Central memory CD8-positive, alpha-beta T cell (primary cell): ENCODE results near the gene NELL1.

Source experiments
- ATAC-seq: fragments of 150-1000 bp; cut with Tn5 transposase; replicated peaks from 2 replicates; pipeline ENCODE4 v1.10.0; 2022; ENCODE audit warnings: mild to moderate bottlenecking, moderate FRiP score, moderate number of reproducible peaks; ENCODE audit not compliant: poor library complexity, severe bottlenecking; ENCODE audit errors: extremely low read depth
- DNase-seq, 2 donors: peaks; one replicate each; pipeline ENCODE4 v3.0.0; 2021; ENCODE audit warnings: low spot score in 2 of 2
- H3K27ac Mint-ChIP-seq: one replicate; pipeline ENCODE4 v1.8.0; 2022; ENCODE audit warnings: low read depth, mild to moderate bottlenecking, moderate library complexity, mixed read lengths
- H3K27me3 Mint-ChIP-seq: one replicate; pipeline ENCODE4 v1.8.0; 2022; ENCODE audit warnings: mixed read lengths
- H3K36me3 Mint-ChIP-seq: one replicate; pipeline ENCODE4 v1.8.0; 2022; ENCODE audit warnings: mild to moderate bottlenecking, moderate library complexity, mixed read lengths; ENCODE audit not compliant: insufficient read depth
- H3K4me1 Mint-ChIP-seq: one replicate; pipeline ENCODE4 v1.8.0; 2022; ENCODE audit warnings: mixed read lengths
- H3K4me3 Mint-ChIP-seq: one replicate; pipeline ENCODE4 v1.8.0; 2022; ENCODE audit warnings: mild to moderate bottlenecking, moderate library complexity, mixed read lengths
- H3K9me3 Mint-ChIP-seq: one replicate; pipeline ENCODE4 v1.8.0; 2022; ENCODE audit warnings: mixed read lengths

Gene NELL1

DNA sequence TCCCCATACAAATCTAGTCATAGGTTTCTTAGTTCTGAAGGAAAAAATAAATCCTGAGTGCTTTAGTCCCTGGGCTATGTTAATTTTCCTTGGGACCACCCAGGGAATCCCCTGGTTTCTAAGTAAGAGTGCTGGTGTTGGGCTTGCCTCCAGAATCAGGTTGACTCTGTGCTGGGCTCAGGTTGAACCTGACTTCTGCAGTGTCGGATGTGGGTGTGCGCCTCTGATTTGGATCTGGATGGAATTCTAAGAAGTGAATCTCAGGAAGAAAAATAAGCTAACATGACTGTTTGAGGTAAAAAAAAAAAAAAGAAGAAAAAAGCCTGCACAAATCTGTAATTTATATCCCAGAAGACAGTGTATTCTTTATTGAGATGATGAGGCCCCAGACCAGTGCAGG lies 29.0 kb upstream of the NELL1 start:
- DNase-seq, result no peak
- H3K27me3 Mint-ChIP-seq, result peaks cover 32% of the 10 kb centered on the region
- H3K27ac Mint-ChIP-seq, result no peak overlapping the region
- H3K9me3 Mint-ChIP-seq, result no peaks in the 10 kb centered on the region
- H3K4me1 Mint-ChIP-seq, result no peaks in the 10 kb centered on the region
- no peak for ATAC-seq
- H3K36me3 Mint-ChIP-seq, result no peaks in the 10 kb centered on the region
- H3K4me3 Mint-ChIP-seq, result no peak overlapping the region

DNA sequence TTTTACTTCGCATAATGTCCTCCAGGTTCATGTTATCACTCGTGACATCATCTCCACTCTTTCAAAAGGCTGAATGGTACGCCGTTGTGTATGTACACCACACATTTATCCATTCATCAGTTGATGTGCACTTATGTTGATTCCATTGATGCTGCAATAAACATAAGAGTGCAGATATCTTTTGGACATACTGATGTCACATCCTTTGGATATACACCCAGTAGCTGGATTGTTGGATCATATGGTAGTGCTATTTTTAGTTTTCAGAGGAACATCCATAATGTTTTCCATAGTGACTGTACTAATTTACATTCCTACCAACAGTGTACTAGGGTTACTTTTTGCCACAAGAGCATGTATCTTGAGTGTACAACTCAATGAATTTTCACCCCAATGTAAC lies 25.0 kb upstream of the NELL1 start:
- DNase-seq (no peak), ATAC-seq (no peak)
- Mint-ChIP-seq H3K27ac (no peak overlapping the region), H3K36me3 (no peaks in the 10 kb centered on the region), H3K27me3 (peaks cover 17% of the 10 kb centered on the region), H3K4me1 (no peaks in the 10 kb centered on the region), H3K4me3 (no peak overlapping the region), H3K9me3 (no peaks in the 10 kb centered on the region)

DNA sequence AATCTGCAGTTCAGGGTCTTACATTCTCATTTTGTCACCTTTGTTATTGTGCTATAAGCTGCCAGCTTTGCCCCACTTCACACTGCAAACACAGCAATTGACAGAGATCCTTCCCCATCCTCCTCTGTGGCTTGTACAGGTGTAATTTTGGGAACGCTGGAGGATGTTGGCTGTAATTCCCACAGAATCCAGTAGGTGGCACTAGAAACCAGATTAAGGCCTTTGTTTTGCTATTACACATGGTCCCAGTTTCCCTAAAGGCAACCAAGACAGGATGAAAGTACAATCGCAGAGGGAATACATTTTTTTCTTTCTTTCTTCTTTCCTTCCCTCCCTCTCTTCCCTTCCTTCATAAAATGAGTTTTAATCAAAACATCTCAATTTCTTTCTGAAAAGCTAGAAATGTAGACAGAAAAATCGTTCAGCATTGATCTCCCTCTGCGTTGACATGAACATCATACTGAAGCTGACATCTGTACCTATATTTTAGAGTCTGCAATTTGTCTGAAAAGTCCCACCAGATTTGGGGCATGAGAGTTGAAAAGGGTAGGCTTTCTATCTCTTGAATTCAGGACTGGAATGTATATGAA lies 21.3 kb upstream of the NELL1 start:
- Mint-ChIP-seq H3K9me3 (no peaks in the 10 kb centered on the region), H3K4me3 (no peak overlapping the region), H3K27ac (no peak overlapping the region), H3K4me1 (no peaks in the 10 kb centered on the region), H3K36me3 (no peaks in the 10 kb centered on the region), H3K27me3 (peaks cover 8% of the 10 kb centered on the region)
- DNase-seq (no peak), ATAC-seq (no peak)

DNA sequence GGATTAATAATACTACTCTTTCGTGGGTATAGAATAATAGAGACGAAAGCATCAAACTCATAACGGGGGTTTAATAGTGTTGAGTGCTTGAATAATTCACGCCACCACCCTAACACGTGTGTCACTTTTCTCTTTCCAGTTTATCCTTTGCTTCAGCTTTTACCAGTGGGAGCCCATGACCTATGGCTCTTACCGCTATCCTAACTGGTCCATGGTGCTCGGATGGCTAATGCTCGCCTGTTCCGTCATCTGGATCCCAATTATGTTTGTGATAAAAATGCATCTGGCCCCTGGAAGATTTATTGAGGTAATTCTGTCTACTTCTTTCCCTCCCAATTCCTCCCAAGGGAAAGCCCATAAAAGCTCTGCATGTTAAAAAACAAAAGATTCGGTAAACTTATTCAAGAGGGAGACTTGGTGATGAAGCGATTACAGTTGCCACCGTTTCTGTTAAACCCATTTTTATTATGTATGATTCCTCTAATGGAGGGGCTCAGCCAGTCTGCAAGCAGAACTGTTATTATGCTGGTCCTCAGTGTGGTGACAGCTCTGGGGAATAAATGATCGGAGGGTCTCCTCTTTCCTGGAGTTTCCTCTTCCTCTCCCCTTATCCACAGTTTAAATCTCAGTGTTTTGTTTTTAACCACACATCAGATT lies 17.1 kb upstream of the NELL1 start:
- Mint-ChIP-seq H3K4me3 (no peak overlapping the region), H3K4me1 (no peaks in the 10 kb centered on the region), H3K27ac (no peak overlapping the region), H3K27me3 (peaks cover 14% of the 10 kb centered on the region), H3K9me3 (no peaks in the 10 kb centered on the region), H3K36me3 (no peaks in the 10 kb centered on the region)
- ATAC-seq, result no peak
- no peak for DNase-seq

DNA sequence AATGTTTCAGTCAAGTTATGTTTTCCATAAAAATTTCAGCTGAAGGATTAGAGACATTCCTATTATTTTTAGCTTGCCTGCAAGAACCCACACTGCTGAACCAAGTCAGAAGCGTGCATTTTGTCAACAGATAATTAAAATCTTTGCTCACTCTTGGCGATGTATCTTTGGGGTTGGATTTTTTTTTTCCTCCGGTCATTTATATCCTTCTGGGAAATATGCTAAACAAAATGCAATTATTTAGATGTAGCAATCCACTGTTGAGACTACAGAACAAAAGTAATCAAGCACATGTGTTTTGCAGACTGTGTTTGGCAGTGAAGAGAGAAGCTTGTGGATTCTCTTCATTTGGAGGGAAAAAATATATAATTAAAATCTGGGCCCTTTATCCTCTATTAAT lies 15.3 kb upstream of the NELL1 start:
- DNase-seq (no peak), ATAC-seq (no peak)
- H3K27ac Mint-ChIP-seq, result no peak overlapping the region
- H3K4me1 Mint-ChIP-seq, result no peaks in the 10 kb centered on the region
- no peaks in the 10 kb centered on the region for H3K9me3 Mint-ChIP-seq
- no peaks in the 10 kb centered on the region for H3K36me3 Mint-ChIP-seq
- H3K27me3 Mint-ChIP-seq, result peaks cover 14% of the 10 kb centered on the region
- H3K4me3 Mint-ChIP-seq, result no peak overlapping the region

DNA sequence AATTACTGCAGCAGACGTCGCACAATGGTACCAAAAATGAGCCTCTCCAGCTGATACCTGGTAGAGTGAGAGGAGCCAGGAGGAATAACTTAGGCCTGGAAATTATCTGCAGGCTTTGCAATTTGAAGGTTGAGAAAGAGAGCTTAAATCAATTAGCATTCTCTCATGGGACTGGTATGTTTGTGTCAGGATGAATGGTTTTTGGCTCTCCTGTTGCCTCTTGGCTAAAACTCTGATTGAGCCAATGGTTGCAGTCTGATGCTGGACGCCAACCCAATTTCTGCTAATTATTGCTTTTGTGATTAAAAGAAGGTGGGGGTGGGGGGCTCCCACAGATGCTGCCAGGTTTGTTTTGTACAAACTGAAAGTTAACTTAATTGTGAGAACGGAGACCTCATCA lies 12.5 kb upstream of the NELL1 start:
- H3K4me1 Mint-ChIP-seq, result no peaks in the 10 kb centered on the region
- H3K4me3 Mint-ChIP-seq, result no peak overlapping the region
- no peak for DNase-seq
- H3K27ac Mint-ChIP-seq, result no peak overlapping the region
- no peaks in the 10 kb centered on the region for H3K9me3 Mint-ChIP-seq
- H3K36me3 Mint-ChIP-seq, result no peaks in the 10 kb centered on the region
- no peak for ATAC-seq
- peaks cover 14% of the 10 kb centered on the region for H3K27me3 Mint-ChIP-seq

DNA sequence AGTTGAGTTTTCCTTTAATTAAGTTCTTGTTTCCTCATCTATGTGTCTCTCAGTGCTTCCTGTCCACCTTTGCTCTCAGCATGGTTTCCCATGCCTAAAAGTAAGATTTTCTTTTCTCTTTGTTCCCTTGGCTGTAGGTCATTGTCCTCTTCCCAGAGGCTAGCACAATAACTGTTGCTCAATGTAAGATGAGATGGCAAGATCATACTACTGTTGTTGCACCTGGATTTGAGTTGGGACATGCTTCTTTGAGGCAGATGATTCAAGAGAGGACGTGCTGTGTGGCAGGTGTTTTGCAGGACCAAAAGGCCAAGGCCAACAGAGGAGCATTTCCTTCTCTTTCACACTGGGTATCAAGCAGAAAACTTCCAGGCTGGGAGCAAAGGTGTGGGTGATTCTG lies 11.3 kb upstream of the NELL1 start:
- Mint-ChIP-seq H3K36me3 (no peaks in the 10 kb centered on the region), H3K27ac (no peak overlapping the region), H3K4me3 (no peak overlapping the region), H3K27me3 (peaks cover 14% of the 10 kb centered on the region), H3K4me1 (no peaks in the 10 kb centered on the region), H3K9me3 (peaks cover 6% of the 10 kb centered on the region)
- DNase-seq, result no peak
- ATAC-seq, result no peak

DNA sequence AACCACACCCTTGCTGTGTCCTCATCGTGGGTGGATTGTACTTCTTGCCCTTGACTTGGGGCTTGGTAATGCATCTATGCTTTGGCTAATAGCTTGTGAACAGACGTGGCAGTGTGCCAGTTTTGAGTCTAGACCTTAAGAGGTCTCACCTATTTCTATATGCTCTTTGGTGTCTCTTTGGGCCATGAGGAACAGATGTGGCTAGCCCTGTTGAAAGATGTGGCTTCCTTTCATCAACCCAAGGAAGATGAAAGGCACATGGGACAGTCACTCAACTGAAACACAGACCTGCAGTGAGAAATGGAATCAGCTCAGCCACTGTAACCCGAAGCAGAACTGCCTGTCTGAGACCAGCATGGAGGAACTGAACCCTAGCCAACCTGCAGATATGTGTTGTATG lies 7.9 kb upstream of the NELL1 start:
- Mint-ChIP-seq H3K27ac (no peak overlapping the region), H3K9me3 (peaks cover 6% of the 10 kb centered on the region), H3K27me3 (peaks cover 32% of the 10 kb centered on the region), H3K36me3 (no peaks in the 10 kb centered on the region), H3K4me1 (no peaks in the 10 kb centered on the region), H3K4me3 (no peak overlapping the region)
- DNase-seq, result no peak
- no peak for ATAC-seq

DNA sequence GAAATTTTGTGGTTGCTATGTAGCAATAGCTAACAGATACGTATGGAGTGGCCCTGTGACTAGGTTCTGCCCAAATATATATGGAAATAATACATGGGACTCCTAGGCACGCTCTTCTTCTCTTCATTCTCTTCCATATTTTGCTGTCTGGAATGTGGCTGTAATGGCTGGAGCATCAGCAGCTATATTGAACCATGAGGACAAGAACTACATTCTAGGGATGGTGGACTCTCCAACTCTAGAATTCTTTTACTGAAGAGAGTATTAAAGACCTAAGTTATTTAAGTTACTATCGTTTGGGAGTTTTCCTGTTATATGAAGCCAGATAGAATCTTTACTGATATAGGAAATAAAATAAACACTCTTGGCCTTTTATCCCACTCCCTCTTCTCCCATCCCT lies 7.5 kb upstream of the NELL1 start:
- ATAC-seq (no peak), DNase-seq (no peak)
- Mint-ChIP-seq H3K27ac (no peak overlapping the region), H3K4me3 (no peak overlapping the region), H3K27me3 (peaks cover 32% of the 10 kb centered on the region), H3K4me1 (no peaks in the 10 kb centered on the region), H3K36me3 (no peaks in the 10 kb centered on the region), H3K9me3 (peaks cover 6% of the 10 kb centered on the region)

DNA sequence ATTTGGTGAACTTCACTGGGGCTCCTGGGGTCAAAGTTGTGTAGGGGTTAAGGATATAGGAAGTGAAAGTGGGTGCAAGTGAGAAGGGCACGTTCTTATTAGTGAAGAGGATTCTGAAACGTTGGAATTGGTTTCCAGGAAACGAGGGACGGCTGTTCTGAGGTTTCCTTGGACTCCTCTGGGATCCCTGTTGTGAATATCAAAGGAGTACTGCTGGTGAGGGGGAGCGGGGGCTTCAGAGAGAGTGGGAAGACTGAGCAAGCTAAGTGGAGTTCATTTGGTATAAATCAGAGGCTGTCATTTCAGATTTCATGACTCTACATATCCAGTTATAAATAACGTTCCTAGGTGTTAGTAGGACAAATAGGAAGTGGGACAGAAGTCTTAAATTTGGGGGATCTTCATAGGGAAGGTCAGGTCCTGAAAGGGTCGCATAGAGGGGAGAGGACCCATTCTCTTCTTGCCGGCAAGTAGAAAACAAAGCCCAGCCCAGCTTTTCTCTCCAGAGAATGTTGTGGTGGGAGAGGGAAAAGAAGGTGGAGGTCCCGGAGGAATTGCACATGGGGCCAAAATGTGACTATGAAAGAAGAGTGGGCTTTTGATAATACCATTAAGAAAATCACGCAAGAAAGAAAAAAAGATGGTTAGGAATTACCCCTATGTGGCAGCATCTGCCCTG lies 1.1 kb upstream of the NELL1 start:
- no peak for DNase-seq
- Mint-ChIP-seq H3K4me1 (peaks cover 12% of the 10 kb centered on the region), H3K27ac (no peak overlapping the region), H3K9me3 (no peaks in the 10 kb centered on the region), H3K36me3 (no peaks in the 10 kb centered on the region), H3K27me3 (peaks cover 85% of the 10 kb centered on the region), H3K4me3 (peak overlapping the region; percentile 23)
- no peak for ATAC-seq

DNA sequence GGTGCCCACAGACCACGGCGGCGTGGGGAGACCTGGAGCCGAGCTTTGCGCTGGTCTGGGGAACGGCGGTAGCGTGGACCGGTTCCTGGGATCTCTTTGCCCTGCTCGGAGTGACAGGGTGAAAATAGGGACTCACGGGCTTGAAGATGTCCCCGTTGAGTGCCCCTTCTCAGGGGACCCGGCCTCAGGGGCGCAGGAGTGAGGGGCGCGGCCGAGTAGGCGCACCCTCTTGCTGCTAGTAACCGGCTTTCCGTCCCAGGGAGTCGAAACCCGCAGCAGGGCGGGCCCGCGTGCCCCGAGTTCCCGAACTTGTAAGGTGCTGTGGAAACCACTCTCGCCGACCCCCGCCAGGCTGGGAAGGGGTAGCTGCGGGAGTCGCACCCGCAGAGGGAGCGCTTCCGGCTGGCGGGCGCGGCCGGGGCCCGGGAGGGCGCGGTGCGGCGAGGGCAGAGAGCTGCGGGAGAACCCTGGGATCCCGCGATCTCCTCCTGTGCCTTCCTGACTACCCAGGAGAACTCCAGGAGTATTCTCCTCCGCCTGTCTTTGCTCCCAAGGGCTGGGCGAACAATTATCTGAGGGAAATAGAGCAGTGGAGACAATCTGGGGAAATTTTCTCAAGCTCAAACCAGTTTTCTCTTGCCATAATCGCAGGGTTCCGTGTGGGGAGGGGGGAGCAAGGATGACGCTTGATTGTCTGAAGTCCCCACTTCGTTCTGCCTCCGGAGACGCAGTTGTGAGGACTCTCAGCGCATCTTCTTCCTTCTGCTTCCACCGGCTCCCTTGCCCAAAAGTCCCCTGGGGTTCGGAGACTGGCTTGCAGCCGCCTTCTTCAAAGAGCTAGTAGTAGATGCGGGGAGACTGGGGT lies 666 bp downstream of the NELL1 start:
- ATAC-seq, result no peak
- Mint-ChIP-seq H3K9me3 (no peaks in the 10 kb centered on the region), H3K27ac (no peak overlapping the region), H3K4me1 (peaks cover 12% of the 10 kb centered on the region), H3K4me3 (no peak overlapping the region), H3K27me3 (peaks cover 88% of the 10 kb centered on the region), H3K36me3 (no peaks in the 10 kb centered on the region)
- DNase-seq, result no peak

DNA sequence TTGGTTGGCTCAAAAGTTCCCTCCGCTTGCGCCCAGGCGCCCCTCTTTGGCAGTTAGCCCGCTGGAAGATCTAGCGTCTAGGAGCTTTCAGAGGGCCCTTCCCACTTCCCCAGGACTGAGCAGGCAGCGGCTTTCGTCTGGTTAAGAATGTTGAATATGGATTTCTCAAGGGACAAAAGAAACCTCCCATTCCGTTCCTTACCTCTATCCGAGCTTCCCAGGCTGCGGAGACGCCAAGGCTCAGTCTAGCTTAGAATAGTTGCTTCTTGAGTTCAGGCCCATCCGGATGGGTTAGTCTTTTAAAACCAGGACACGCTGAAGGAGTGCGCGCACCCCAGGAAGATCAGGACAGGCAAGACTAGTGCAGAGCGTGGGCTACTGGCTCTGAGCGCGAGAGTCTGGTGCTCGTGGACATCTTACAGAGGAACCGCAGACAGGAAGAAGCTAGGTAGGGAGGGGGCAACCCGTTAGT lies 1.6 kb downstream of the NELL1 start:
- ATAC-seq, result no peak
- peaks cover 2% of the 10 kb centered on the region for H3K36me3 Mint-ChIP-seq
- no peak overlapping the region for H3K27ac Mint-ChIP-seq
- no peak for DNase-seq
- H3K9me3 Mint-ChIP-seq, result peaks cover 3% of the 10 kb centered on the region
- peaks cover 90% of the 10 kb centered on the region for H3K27me3 Mint-ChIP-seq
- peaks cover 12% of the 10 kb centered on the region for H3K4me1 Mint-ChIP-seq
- no peak overlapping the region for H3K4me3 Mint-ChIP-seq
